Loucy (cell line): ENCODE results near the gene CCDC188.

ENCODE experiments used
- CTCF ChIP-seq: fragments of 200-600 bp; sonication (generic); conservative IDR thresholded peaks from 2 replicates; pipeline ENCODE4 v1.5.1; 2014; ENCODE audit warnings: mild to moderate bottlenecking, antibody characterized with exemption, low read length
- EZH2phosphoT487 ChIP-seq: fragments of 200-600 bp; IDR thresholded peaks from 2 replicates; pipeline ENCODE4 v1.6.1; 2018; ENCODE audit warnings: antibody characterized with exemption, mild to moderate bottlenecking, moderate library complexity, borderline replicate concordance

GRCh38 chr22:20130319-20130718 is 20.5 kb downstream of the CCDC188 start:
- TF ChIP-seq CTCF (peak; percentile 40; the same call in 1 of the 2 replicates), EZH2phosphoT487 (no peak)
